HG03571 (cell line): ENCODE data around the gene MTAP.

Experiments used
- ATAC-seq: cut with Tn5 transposase; IDR thresholded peaks from one replicate; pipeline ENCODE4 v1.9.1; 2021; ENCODE audit not compliant: unreplicated experiment

Gene MTAP

DNA sequence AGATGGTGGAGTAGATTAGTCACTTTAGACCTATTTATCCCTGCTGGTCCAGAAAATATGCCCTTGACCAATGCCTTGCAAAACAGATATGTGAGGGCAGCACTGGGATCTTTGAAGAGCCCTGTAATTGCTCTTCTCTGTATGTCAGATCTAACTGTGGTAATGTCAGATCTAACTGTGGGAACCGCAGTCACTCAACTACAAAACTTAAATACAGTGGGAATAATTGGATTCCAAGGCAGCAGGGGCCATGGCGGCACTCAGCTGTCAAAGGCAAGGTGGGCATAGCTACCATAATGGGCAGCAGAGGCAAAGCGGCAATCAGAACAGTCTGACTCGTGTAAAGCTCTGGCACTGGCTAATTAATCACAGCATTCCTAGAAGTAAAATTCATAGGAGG lies 46.2 kb downstream of the MTAP start:
- no peak for ATAC-seq

DNA sequence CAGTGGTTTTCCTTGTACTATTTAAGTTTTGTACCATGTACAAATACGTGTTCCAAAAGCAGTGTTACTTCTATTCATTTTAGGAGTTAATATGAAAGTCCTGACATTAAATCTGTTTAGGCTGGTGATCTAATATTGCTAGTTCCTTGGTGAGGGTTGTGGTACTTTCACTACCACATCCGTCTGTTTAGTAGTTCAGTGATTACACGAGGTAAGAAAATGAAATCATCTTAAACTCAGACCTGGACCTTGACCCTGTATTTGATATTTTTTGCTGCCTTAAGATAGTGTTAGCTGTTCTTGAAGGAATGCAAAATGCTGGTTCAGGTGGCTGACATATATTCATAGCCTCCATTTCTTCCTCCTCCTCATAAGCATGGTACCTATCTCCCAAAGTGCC lies 50.3 kb downstream of the MTAP start:
- ATAC-seq, result peak; percentile 98

DNA sequence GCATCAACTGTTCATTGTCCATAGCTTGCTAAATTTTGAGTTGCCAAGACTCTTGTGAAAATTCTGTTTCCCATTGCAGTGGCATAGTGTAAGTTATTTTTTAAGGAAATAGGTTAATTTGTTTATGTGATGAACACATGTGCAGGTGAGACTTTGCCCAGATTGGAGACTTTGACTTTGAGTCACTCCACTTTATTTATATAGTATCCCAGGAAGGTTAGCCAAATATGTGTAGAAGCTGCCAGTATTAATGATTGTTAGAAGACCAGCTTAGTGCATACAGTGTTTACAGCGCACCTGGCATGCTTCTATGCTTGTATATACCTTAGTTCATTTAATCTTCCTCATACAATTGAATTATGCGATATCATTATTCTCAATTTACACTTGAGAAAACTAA lies 51.0 kb downstream of the MTAP start:
- ATAC-seq, result no peak

GRCh38 chr9:21854119-21854518 lies 51.7 kb downstream of the MTAP start:
- ATAC-seq, result no peak

DNA sequence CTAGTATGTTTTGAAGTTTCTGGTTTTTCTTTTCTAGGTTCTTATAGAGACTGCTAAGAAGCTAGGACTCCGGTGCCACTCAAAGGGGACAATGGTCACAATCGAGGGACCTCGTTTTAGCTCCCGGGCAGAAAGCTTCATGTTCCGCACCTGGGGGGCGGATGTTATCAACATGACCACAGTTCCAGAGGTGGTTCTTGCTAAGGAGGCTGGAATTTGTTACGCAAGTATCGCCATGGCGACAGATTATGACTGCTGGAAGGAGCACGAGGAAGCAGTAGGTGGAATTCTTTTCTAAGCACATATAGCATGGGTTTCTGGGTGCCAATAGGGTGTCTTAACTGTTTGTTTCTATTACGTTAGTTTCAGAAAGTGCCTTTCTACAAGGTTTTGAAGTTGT lies 52.2 kb downstream of the MTAP start:
- no peak for ATAC-seq

DNA sequence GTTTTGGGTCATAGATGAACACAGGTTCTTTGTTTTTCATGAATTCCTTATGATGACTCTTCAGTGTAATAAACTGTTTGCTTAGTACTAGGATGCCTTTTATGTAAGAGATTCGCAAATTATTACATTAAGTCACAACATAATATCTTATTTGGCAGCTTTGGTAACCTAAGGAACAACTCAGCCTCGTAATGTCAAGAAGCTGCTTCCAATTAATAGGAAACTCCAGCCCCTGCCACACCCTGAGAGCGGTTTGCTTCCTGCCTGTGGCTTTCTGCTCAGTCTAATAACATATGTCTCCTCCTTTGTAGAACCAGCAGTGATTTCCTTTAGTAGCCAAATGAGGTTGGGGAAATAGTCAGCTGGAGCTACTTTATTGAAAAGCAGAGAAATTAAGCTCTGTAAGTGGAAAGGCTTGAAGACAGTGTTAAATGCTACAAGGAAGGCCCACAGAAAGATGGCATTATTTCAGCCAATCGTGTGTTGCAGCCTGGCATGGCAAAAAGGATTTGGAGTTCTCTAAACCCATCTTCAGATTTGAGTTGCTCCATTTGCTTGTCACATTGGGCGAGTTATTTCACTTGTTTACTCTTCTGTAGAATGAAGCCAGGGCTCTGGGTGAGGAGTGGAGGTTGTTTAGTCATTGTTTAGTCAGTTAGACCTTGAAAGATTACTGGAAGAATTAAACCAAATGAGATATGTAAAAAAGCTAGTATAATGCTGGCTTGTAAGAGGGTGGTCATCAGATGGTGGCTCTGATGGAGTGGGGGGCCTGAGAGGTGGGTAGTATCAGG lies 54.1 kb downstream of the MTAP start:
- ATAC-seq, result no peak

DNA sequence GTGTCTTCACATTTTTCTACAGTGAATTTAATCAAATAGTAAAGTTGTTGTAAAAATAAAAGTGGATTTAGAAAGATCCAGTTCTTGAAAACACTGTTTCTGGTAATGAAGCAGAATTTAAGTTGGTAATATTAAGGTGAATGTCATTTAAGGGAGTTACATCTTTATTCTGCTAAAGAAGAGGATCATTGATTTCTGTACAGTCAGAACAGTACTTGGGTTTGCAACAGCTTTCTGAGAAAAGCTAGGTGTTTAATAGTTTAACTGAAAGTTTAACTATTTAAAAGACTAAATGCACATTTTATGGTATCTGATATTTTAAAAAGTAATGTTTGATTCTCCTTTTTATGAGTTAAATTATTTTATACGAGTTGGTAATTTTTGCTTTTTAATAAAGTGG lies 60.4 kb downstream of the MTAP start:
- ATAC-seq, result no peak

- ATAC-seq, result no peak
Observed at GRCh38 chr9:21864505-21864904, 62.1 kb downstream of the MTAP start.

DNA sequence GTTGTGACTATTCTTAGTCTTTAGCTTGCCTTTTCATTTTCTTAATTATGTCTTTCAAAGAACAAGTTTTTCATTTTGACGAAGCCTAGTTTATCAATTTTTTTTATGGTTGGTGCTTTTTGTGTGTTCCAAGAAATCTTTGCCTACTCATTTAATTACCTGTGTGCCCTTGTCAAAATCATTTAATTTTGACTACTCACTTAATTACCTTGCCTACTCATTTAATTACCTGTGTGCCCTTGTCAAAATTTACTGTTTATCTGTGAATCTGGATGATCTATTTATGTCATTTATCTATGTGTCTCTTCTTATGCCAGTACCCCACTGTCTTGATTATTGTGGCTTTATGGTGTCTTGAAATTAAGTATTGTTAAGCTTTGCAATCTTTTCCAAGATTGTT lies 63.9 kb downstream of the MTAP start:
- no peak for ATAC-seq

DNA sequence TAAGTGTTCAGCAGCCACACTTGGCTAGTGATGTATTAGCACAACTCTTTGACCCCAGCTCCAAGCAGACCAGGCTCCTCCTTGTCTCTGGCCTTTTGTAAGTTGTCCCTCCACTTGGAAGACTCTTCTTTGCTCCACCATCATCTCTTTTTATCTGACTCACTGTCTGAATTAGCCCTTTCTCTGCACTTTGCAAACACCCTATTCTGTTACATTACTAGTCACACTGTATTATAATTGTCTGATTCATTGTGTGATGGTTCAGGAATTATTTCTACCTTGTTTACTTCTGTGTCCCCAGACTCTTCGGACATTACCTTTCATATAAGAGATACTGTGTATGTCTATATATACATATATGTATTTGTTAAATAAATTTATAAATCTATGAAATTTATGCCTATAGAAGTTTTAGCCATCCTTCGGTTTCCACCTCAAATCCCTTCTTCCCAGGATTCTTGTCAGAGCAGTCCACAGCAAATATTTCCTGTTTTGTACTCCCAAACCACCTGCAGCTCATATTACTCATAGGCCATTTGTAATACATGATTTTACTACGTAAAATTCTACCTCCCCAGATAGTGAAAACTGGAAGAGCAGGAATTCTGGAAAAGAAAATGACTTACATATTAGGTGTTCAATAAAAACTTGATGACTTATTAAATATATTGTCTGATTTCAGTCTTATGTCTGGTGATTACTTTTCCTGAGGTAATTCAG lies 69.0 kb downstream of the MTAP start:
- ATAC-seq, result no peak

DNA sequence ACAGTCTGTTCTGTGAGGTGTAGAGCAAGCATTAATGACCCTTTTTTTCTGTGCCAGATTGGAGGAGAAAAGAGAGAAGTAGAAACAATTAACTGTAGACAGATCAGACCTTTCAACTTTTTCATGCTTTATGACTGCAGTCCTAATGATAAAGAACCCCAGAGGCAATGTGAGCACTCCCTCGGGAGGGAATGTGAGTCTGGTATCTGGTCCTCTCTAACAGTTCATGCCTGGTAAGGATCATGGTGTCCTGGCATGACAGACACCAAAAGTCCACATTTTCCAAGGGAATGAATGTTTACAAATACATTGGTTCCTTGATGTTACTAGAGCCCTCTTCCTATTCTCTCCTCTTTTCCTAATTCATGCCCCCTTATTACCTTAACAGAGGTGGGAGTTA lies 70.3 kb downstream of the MTAP start:
- no peak for ATAC-seq

- no peak for ATAC-seq
Observed at GRCh38 chr9:21873540-21874221, 71.2 kb downstream of the MTAP start.

DNA sequence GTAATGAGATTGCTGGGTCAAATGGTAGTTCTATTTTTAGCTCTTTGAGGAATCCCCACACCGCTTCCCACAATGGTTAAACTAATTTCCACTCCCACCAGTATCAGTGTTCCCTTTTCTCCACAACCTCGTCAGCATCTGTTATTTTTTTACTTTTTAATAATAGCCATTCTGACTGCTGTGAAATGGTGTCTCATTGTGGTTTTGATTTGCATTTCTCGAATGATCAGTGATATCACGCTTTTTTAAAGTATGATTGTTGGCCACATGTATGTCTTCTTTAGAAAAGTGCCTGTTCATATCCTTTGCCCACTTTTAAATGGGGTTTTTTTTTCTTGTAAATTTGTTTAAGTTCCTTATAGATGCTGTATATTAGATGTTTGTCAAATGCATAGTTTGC lies 73.5 kb downstream of the MTAP start:
- ATAC-seq, result no peak

GRCh38 chr9:21883642-21884041 lies 81.2 kb downstream of the MTAP start:
- no peak for ATAC-seq

DNA sequence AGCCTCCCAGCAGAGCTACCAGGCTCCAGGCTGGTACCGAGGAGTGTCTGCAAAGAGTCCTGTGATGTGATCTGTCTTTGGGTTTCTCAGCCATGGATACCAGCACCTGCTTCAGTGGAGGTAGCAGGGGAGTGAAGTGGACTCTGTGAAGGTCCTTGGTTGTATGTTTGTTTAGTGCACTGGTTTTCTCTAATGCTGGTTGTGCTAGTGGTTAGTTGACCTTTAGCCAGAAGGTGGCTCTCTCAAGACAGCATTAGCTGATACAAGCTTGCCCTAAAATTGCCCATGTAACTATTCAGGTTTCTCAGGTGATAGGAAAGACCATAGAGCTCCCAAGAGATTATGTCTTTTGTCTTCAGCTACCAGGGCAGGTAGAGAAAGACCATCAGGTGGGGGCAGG lies 87.2 kb downstream of the MTAP start:
- no peak for ATAC-seq

- no peak for ATAC-seq
Observed at GRCh38 chr9:21890696-21891095, 88.3 kb downstream of the MTAP start.

GRCh38 chr9:21901546-21901945 lies 99.1 kb downstream of the MTAP start:
- no peak for ATAC-seq

- ATAC-seq, result no peak
Observed at GRCh38 chr9:21902136-21902535, 99.7 kb downstream of the MTAP start.

DNA sequence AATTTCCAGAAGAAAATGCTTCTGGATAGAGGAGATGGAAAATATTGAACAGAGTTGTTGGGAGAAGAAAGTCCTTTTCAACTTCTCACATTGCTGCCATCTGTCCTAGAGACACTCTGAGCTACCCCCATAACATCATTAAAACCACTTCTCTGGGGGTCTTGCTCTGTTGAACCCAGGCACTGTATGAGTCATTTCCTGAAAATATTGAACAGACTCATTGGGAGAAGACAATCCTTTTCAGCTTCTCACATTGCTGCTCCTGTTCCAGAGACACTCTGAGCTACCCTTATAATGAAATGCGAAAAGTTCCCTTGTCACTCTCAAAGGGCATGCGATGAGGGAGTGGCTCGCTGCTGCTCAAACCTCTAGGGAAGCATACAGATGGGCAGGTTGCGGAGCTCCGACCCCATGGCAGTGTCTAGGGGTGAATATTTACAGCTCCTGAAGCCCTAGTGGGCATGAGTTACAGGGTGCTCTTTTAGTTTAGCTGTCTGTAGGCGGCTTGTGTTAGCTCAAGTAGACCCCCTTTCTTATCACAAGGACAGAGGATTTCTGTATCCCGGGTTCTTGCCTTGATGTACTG lies 101.0 kb downstream of the MTAP start:
- ATAC-seq, result no peak

- ATAC-seq, result no peak
Observed at GRCh38 chr9:21904371-21904770, 101.9 kb downstream of the MTAP start.

- no peak for ATAC-seq
Observed at GRCh38 chr9:21904776-21905175, 102.3 kb downstream of the MTAP start.

GRCh38 chr9:21906213-21906612 lies 103.8 kb downstream of the MTAP start:
- no peak for ATAC-seq
